ENCODE results near the gene SIRPB2.
"Not testable (repeated sequence)": the region's sequence is repeated elsewhere in the genome, so short reads cannot be mapped to it uniquely, and the experiment has no call there.

DNA sequence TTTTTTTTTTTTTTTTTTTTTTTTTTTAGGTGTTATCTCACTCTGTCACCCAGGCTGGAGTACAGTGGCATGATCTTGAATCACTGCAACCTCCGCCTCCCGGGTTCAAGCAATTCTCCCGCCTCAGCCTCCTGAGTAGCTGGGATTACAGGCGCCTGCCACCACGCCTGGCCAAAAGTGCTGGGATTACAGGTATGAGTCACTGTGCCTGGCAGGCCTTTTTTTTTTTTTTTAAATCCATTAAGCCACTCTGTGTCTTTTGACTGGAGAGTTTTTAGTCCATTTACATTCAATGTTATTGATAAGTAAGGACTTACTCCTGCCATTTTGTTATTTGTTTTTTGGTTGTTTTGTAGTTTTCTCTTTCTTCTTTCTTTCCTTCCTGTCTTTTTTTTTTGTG lies 6.2 kb upstream of the SIRPB2 start:
- TF ChIP-seq, protein P1, sequence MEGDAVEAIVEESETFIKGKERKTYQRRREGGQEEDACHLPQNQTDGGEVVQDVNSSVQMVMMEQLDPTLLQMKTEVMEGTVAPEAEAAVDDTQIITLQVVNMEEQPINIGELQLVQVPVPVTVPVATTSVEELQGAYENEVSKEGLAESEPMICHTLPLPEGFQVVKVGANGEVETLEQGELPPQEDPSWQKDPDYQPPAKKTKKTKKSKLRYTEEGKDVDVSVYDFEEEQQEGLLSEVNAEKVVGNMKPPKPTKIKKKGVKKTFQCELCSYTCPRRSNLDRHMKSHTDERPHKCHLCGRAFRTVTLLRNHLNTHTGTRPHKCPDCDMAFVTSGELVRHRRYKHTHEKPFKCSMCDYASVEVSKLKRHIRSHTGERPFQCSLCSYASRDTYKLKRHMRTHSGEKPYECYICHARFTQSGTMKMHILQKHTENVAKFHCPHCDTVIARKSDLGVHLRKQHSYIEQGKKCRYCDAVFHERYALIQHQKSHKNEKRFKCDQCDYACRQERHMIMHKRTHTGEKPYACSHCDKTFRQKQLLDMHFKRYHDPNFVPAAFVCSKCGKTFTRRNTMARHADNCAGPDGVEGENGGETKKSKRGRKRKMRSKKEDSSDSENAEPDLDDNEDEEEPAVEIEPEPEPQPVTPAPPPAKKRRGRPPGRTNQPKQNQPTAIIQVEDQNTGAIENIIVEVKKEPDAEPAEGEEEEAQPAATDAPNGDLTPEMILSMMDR (IDR thresholded peaks at IDR 0.05; ENCODE audit: low read depth, low read length, poor library complexity, severe bottlenecking): not testable (repeated sequence)
- not testable (repeated sequence) for TF ChIP-seq EZH2phosphoT487 (IDR thresholded peaks at IDR 0.05; ENCODE audit: borderline replicate concordance, low read length)

All from DOHH2 (cell line).